GM19239 (cell line): ENCODE results near the gene RFXAP.

Experiments used
- DNase-seq: peaks from one replicate; pipeline ENCODE4 v3.0.0; 2011; ENCODE audit warnings: low spot score; ENCODE audit not compliant: insufficient read length
- FAIRE-seq: peaks from 2 replicates; lab custom pipeline; 2011; peaks lifted over from hg19 to GRCh38; lab: Jason Lieb, UNC

RFXAP gene

DNA sequence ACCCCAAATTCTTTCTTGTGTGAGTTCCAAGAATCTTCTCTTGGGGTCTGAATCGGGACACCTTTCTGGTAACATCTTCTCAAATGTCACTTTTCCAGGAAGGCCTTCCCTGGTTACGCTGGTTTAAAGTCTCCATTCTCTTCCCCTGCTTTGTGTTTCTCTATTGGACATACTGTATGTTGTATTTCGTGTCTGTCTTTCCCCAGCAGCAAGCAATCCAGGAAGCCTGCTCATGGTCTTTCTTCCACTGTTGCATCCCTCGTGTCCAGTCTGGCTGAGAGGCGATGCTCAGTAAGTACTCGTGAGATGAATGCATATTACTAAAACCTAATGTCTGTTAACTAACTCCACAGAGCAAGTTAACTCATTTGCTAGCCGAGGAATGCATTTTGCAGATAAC lies 43.7 kb downstream of the RFXAP start:
- DNase-seq: no peak
- no peak for FAIRE-seq

DNA sequence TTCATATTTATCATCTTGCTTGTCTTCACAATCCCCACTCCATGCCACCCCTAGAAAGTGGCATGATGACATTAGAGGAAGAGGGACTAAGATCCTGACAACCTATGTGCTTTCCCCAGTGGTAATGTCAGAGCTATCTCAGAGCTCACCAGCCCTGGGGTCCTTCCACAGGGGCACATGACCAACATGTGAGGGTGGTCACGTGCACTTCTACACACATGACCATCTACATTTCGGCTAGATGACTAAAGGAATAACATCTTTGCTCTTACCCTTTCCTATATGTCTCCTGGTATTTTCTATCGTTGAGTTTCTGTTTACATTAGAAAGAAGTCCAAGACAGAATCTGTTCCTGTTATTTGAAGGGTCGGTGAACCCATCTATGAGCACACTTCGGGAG lies 46.2 kb downstream of the RFXAP start:
- DNase-seq (no peak), FAIRE-seq (no peak)

DNA sequence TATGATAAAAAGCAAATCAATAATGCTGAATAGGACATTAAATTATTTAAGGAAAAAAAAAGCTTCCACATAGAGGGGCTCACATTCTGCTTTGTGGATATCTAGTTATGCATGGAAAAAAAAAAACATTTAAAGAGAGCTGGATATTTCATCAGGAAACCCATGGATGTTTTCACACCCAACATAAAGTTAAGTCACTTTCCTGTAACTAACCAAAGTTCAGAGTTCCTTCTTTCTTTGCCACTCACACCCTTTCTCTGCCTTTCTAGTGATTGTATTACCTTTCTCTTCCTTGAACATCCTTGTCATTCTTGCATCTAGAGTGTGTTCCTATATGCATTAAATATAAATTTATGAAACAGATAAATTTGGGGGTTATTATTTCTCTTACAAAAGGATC lies 47.2 kb downstream of the RFXAP start:
- no peak for DNase-seq
- no peak for FAIRE-seq

DNA sequence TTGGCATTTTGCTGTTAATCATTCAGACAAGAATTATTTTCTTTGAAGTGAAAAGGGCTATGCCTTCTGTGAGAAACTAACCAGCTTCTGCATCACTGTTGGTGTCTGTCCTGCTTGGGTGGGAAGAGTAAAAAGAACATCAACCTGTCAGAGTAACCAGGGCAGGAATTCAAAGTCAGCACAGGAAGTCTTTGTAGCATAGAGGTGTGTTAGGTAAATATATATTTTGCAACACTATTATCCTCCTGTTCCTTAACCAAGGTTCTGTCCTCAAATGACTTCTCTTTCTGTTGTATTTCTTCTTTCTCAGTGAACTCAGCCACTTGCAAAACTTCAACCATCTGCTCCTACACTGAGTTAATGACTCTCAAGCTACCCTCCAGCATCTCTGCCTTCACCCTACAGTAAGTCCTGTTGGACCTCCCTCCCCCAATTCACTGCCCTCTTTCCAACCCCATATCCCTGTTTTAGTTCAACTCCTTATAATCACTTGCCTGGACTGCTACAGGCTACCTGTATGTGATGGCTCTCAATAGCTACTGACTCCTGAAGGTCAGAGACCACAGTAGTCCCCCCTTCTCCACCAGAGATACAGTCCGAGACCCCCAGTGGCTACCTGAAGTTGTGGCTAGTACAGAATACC lies 51.1 kb downstream of the RFXAP start:
- DNase-seq (no peak), FAIRE-seq (no peak)

DNA sequence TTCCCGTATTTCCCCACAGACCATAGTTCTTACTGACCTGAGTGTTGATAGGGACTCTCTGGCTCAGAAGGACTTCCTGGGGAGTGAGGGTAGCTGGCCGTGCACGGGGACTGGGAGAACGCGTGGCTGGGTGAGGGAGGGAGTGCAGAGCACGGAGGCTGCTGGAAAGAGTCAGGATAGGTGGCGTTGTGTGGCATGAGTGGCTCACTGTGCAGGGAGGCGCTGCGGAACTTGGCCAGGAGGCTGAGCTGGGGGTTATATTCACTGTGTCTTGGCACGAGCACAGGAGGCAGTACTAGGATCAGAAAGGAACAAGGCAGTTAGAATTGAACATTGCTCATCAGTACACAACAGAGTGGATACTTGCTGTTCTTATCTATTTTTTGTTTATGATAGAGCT lies 53.6 kb downstream of the RFXAP start:
- no peak for FAIRE-seq
- DNase-seq: no peak

DNA sequence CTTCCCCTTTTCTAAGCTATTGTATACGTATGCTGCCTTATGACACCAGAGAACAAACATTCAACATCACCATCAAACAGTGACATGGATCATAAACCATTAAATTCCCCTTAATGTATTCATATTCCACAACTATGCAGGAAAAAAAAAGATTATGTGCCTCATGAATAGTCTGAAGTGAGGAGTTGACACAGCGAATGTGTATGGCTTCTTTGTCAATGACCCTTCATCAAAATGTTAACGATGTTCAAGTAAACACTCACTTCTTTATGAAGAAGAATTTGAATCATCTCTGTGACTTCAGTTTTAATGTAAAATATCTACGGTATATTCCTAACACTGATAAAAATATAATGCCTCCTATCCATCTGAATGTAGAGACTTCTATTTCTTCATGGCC lies 56.4 kb downstream of the RFXAP start:
- FAIRE-seq: no peak
- no peak for DNase-seq

DNA sequence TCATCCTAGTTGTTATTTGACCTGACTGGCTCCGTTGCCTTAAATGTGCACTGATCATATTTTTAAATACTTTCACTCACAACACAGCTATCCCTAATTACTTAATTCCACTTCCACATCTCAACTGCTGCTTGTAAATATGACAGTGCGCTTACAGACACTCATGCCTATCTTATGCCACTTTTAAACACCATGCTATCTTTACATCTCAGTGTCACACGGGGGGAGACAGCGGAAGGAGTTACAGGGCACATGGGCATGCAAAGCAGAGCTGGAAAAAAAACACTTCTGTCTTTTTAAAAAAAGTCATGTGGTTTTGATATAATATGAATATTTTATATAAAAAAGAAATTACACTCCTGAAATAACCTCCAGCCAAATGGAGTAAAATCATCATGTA lies 56.9 kb downstream of the RFXAP start:
- FAIRE-seq (no peak), DNase-seq (no peak)
